Left ventricle myocardium inferior (tissue), 1 donor: ENCODE measurements around the gene EPB41L2. TPM values are rescaled to one million over a fixed set of nuclear protein-coding genes. Genes with fewer than 3 reads are reported as not detected.

Experiments
- DNase-seq: peaks from one replicate; pipeline ENCODE4 v3.0.0-alpha.2; 2020
- H3K27ac ChIP-seq: fragments of 200-600 bp; replicated peaks from 2 replicates; pipeline ENCODE4 v1.8.0; 2021
- H3K27me3 ChIP-seq: fragments of 200-600 bp; 2 replicates; pipeline ENCODE4 v1.8.0; 2021; ENCODE audit warnings: low read depth
- H3K36me3 ChIP-seq: fragments of 200-600 bp; 2 replicates; pipeline ENCODE4 v1.8.0; 2021
- H3K4me1 ChIP-seq: fragments of 200-600 bp; 2 replicates; pipeline ENCODE4 v1.8.0; 2021
- H3K4me3 ChIP-seq: fragments of 200-600 bp; 2 replicates; pipeline ENCODE4 v1.8.0; 2021; ENCODE audit warnings: mild to moderate bottlenecking, moderate library complexity
- H3K9me3 ChIP-seq: fragments of 200-600 bp; replicated peaks from 2 replicates; pipeline ENCODE4 v1.8.0; 2021
- CTCF ChIP-seq: fragments of 200-600 bp; IDR thresholded peaks from 2 replicates; pipeline ENCODE4 v1.8.0; 2021; ENCODE audit warnings: antibody characterized with exemption, mild to moderate bottlenecking, borderline replicate concordance
- intact Hi-C: fragments of 100-400 bp; cut with micrococcal nuclease; formaldehyde crosslinking; loops from one replicate; pipeline ENCODE4 v1.11.0; 2022
- total RNA-seq: library from RNA; stranded (reverse); fragmentation: NEBNext Ultra II Directional; extraction: Animal tissue kit (Norgen Biotek cat#: 25700); gene quantifications from one replicate; pipeline ENCODE4 v1.2.1, GENCODE V29; 2021
- donor health status: DM: no; HTN: yes; CAD: no; lungs with severe emphysema.

Gene EPB41L2
- total RNA-seq, 1 donor from 2014 or later: 70.8 TPM

- no peak for DNase-seq
- Histone ChIP-seq H3K36me3 (no peaks in the 10 kb centered on the region), H3K27me3 (no peaks in the 10 kb centered on the region), H3K4me3 (no peak overlapping the region), H3K9me3 (no peaks in the 10 kb centered on the region), H3K27ac (no peak overlapping the region), H3K4me1 (no peaks in the 10 kb centered on the region)
- no peak for TF ChIP-seq CTCF
- intact Hi-C loops: no loop called here
These were observed 237.1 kb downstream of the EPB41L2 start for GRCh38 chr6:130825772-130826441.

- peaks cover 6% of the 10 kb centered on the region for H3K9me3 ChIP-seq
- TF ChIP-seq CTCF: no peak
- no peaks in the 10 kb centered on the region for H3K36me3 ChIP-seq
- no peak for DNase-seq
- no peaks in the 10 kb centered on the region for H3K4me1 ChIP-seq
- H3K4me3 ChIP-seq: no peak overlapping the region
- H3K27me3 ChIP-seq: no peaks in the 10 kb centered on the region
- intact Hi-C loops: no loop called here
- H3K27ac ChIP-seq: no peak overlapping the region
These were observed 237.9 kb downstream of the EPB41L2 start for GRCh38 chr6:130824978-130825694.

GRCh38 chr6:130822736-130823135, 240.3 kb downstream of the EPB41L2 start:
- H3K9me3 ChIP-seq: peaks cover 19% of the 10 kb centered on the region
- no peak for TF ChIP-seq CTCF
- no peak for DNase-seq
- intact Hi-C loops: no loop called here
- H3K36me3 ChIP-seq: no peaks in the 10 kb centered on the region
- H3K4me3 ChIP-seq: no peak overlapping the region
- no peak overlapping the region for H3K27ac ChIP-seq
- H3K4me1 ChIP-seq: no peaks in the 10 kb centered on the region
- H3K27me3 ChIP-seq: no peaks in the 10 kb centered on the region

- Histone ChIP-seq H3K9me3 (peaks cover 19% of the 10 kb centered on the region), H3K36me3 (no peaks in the 10 kb centered on the region), H3K4me1 (no peaks in the 10 kb centered on the region), H3K4me3 (no peak overlapping the region), H3K27me3 (no peaks in the 10 kb centered on the region), H3K27ac (no peak overlapping the region)
- no peak for DNase-seq
- intact Hi-C loops: no loop called here
- TF ChIP-seq CTCF: no peak
These were observed 247.6 kb downstream of the EPB41L2 start for GRCh38 chr6:130815200-130816071.

- intact Hi-C loops: no loop called here
- Histone ChIP-seq H3K36me3 (no peaks in the 10 kb centered on the region), H3K4me1 (no peaks in the 10 kb centered on the region), H3K27me3 (no peaks in the 10 kb centered on the region), H3K9me3 (peaks cover 12% of the 10 kb centered on the region), H3K27ac (no peak overlapping the region), H3K4me3 (no peak overlapping the region)
- no peak for TF ChIP-seq CTCF
- no peak for DNase-seq
These were observed 248.5 kb downstream of the EPB41L2 start for GRCh38 chr6:130814506-130814905.
